NCI-H2196 (cell line): ENCODE results near the gene BAIAP2.

Source experiments
- DNase-seq: peaks from one replicate; lab custom pipeline; 2025; ENCODE audit not compliant: unreplicated experiment; lab: John Stamatoyannopoulos, UW

Gene BAIAP2

DNA sequence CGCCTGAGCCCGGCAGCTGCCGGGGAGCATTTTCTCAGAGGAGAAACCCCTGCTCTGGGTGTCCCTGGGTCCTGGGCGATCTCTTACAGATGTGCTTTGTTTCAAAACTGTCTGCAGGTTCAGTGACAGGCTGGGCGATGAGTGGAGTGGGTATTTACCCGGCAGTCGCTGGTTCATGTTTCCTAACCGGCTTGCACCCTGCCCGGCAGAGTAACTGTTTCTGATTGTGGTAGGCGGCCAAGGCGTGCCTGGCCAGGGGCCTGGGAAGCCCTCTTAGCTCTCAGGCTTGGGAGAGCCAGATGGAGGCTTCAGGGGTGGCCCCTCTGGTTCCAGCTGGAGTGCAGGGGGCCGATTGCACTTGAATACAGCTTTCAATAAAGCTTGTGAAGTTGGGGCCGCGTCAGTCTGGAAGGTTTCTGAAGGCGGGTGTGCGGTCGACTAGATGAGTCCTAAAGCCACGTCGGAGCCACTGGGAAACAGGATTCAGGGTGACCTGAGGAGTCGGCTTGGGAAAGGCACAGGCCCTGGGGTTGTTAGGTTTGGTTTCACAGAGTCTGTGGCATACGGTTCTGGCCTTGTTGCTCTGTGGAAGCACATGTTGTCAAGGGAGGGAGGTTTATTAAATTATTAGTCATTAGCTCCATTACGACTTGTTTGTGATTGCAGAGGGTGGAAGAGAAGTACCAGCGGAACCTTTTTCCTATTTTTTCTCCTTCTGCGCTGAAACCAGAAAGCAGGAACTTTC is 1.4 kb downstream of the BAIAP2 start:
- DNase-seq = no peak

- DNase-seq = no peak
Measured at GRCh38 chr17:81037026-81037797, 2.3 kb downstream of the BAIAP2 start.

- DNase-seq = peak; percentile 53
Measured at GRCh38 chr17:81037798-81038733, 3.1 kb downstream of the BAIAP2 start.

GRCh38 chr17:81039096-81039495 is 4.1 kb downstream of the BAIAP2 start:
- no peak for DNase-seq

DNA sequence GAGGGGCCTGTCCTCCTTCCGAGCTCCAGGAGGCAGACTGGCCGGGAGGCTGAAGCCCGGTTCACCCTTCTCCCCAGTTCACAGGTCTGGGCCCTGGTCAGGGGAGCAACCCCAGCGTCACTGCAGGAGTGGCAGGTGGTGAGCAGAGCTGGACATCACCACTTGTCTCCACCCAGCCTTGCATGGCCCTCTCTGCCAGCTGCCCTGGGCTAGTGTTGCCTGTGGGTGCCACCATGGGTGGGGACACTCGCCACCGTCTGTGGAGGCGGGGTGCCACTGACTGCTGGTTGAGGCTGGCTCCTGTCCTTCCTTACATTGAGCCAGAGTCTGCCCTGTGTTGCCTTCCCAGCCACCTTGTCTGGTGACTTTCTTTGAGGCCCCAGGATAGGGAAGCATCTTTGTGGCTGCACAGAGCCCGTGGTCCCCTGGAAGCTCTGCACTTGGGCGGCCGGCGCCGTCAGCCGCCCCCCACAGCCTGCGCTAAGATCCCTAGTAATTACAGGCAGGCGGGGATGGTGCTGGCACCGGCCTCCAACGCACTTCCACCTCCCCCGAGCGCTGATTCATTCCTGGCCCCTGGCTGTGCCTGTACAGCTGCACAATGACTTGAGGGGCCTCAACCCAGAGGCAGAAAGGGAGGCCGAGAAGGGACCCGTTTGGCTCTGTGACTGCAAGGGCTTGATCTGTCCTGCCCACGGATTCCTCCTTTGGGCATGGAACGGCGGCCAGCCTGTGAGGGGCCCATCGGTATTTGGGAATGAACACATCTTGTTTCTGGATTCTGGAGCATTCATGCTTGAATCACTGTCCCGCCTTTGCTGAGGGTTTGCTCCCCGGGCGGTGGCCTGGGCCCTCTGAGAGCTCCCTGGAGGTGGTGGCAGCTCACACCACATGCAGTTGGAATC is 5.2 kb downstream of the BAIAP2 start:
- no peak for DNase-seq

- no peak for DNase-seq
Measured at GRCh38 chr17:81040791-81041337, 5.9 kb downstream of the BAIAP2 start.

GRCh38 chr17:81042606-81043005 is 7.7 kb downstream of the BAIAP2 start:
- DNase-seq = no peak

- DNase-seq = no peak
Measured at GRCh38 chr17:81043319-81043724, 8.4 kb downstream of the BAIAP2 start.

- no peak for DNase-seq
Measured at GRCh38 chr17:81043725-81044427, 8.9 kb downstream of the BAIAP2 start.

GRCh38 chr17:81044428-81044763 is 9.4 kb downstream of the BAIAP2 start:
- no peak for DNase-seq

DNA sequence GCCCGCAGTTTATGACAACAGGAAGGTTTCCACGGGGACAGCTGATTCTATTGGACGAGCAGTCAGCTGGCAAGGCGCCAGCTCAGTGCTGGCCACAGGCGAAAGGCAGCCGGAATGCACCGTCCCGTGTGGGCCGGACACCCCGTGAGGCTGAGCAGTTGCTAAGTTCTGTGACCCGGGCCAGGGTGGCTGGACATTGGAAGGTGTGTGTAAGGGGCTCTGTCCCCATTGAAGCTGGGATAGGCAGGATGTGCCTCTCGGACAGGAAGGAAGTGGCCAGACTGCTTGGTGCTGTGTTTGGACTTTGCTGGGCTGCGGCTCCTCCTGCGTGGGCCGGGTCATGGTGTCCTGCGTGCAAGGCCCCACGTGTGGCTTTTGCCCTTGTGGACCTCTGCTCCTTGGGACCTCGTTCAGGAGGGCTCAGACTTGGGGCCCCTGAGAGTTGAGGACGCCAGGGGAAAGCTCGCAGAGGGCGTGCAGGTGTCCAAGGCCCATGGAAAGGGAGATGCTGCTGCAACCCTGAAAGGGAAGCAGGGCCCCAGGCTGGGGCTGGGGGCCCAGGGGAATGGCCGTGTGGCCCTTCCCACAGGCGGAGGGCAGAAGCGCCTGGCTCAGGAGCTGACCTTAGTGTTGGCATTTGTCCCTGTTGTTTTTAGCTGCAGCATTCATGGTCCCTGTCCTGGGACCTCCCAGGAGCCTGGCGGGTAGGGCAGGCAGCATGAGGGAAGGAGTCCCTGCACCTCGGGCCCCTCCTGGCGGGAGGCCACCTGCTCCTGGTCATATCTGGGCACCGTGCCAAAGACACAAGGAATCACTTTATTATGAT is 10.0 kb downstream of the BAIAP2 start:
- peak; percentile 79 for DNase-seq

DNA sequence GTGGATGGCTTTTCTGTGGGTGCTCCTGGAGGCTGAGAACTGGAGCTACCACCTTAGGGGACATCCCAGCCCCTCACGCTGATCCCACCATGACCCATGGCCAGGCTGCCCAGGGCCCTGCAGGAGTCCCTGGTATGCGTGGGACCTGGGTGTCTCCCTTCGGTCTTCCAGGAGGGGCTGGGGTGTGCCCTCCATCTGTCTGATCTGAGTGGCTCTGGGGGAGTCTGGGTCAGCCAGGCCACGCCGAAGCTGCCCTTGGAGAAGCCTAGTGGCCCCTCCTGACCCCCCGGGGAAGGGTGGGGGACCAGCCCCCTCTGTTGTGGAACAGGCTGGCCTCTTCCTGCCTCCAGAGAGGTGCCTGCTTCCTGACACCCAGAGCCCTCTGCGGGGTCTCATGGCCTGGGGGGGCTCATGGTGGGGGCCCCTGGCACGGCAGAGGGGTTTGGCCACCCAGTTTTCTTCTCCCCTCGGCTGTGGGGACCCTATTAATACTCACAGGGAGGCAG is 10.7 kb downstream of the BAIAP2 start:
- DNase-seq = no peak

- DNase-seq = no peak
Measured at GRCh38 chr17:81046132-81046769, 11.3 kb downstream of the BAIAP2 start.

- DNase-seq = no peak
Measured at GRCh38 chr17:81046770-81047359, 11.9 kb downstream of the BAIAP2 start.

GRCh38 chr17:81048827-81049371 is 13.9 kb downstream of the BAIAP2 start:
- DNase-seq = no peak

GRCh38 chr17:81049372-81049911 is 14.5 kb downstream of the BAIAP2 start:
- DNase-seq = no peak

DNA sequence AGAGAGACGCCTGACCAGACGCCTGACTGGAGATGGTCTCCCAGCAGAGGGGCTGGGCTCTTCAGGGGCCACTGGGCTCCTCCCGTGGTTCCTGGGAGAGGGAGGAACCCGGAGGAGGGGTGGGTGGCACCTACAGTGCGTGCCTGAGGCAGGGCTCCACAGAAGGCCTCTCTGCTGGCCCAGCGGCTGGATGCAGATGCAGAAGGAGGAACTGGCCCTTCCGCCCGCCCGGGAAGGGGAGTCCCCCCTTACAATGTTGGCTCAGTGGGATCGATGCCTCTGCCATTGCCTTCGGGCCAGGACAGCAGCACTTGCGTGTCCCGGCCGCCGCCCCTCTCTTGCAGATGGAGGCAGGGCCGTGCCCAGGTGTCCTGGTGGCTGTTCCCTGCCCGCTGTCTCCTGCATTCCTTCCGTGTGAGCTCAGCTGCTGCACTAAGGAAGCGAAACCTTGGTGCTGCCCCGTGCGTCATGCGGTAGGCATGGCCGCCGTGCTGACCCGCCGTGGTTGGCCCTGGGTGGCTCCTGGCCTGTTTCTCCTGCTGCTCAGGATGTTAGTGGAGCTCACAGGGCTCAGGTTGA is 15.1 kb downstream of the BAIAP2 start:
- no peak for DNase-seq
